MM.1S (cell line): ENCODE data around the gene CAST.
A peak's percentile ranks its signal among the peaks of the same experiment; 100 is the strongest.

Experiments used
- DNase-seq: peaks from one replicate; pipeline ENCODE4 v3.0.0-alpha.2; 2015
- H2AFZ ChIP-seq: fragments of 300-600 bp; sonication (generic); 2 replicates; pipeline ENCODE4 v1.6.0; 2016; ENCODE audit warnings: antibody characterized with exemption, low read length
- H3F3A ChIP-seq: fragments of 300-600 bp; sonication (generic); 2 replicates; pipeline ENCODE4 v1.6.1; 2016; ENCODE audit warnings: mild to moderate bottlenecking, antibody characterized with exemption, low read length, moderate library complexity, mixed read lengths; ENCODE audit not compliant: insufficient read depth
- H3K27ac ChIP-seq: fragments of 300-600 bp; sonication (generic); 2 replicates; pipeline ENCODE4 v1.5.1; 2016; ENCODE audit warnings: mild to moderate bottlenecking, low read length
- H3K27me3 ChIP-seq: fragments of 300-600 bp; sonication (generic); replicated peaks from 2 replicates; pipeline ENCODE4 v1.6.0; 2016; ENCODE audit warnings: low read length; ENCODE audit not compliant: insufficient read depth
- H3K36me3 ChIP-seq: fragments of 300-600 bp; sonication (generic); replicated peaks from 2 replicates; pipeline ENCODE4 v1.6.1; 2016; ENCODE audit warnings: mild to moderate bottlenecking, low read length, mixed read lengths; ENCODE audit not compliant: insufficient read depth
- H3K4me1 ChIP-seq: fragments of 300-600 bp; sonication (generic); 2 replicates; pipeline ENCODE4 v1.6.1; 2016; ENCODE audit warnings: low read length, mixed read lengths
- H3K4me2 ChIP-seq: fragments of 300-600 bp; sonication (generic); 2 replicates; pipeline ENCODE4 v1.6.0; 2016; ENCODE audit warnings: low read depth, low read length
- H3K4me3 ChIP-seq: fragments of 300-600 bp; sonication (generic); 2 replicates; pipeline ENCODE4 v1.5.1; 2016; ENCODE audit warnings: low read length, mixed read lengths
- H3K79me2 ChIP-seq: fragments of 300-600 bp; sonication (generic); 2 replicates; pipeline ENCODE4 v1.6.1; 2016; ENCODE audit warnings: mixed run types, low read length, mixed read lengths
- H3K9ac ChIP-seq: fragments of 300-600 bp; sonication (generic); 2 replicates; pipeline ENCODE4 v1.6.1; 2016; ENCODE audit warnings: low read length, mixed read lengths
- H3K9me2 ChIP-seq: fragments of 300-600 bp; sonication (generic); replicated peaks from 2 replicates; pipeline ENCODE4 v1.6.1; 2016; ENCODE audit warnings: mild to moderate bottlenecking, low read length, mixed read lengths; ENCODE audit not compliant: insufficient read depth
- H3K9me3 ChIP-seq: fragments of 300-600 bp; sonication (generic); replicated peaks from 2 replicates; pipeline ENCODE4 v1.6.1; 2016; ENCODE audit warnings: mild to moderate bottlenecking, low read length, mixed read lengths; ENCODE audit not compliant: insufficient read depth
- H4K20me1 ChIP-seq: fragments of 300-600 bp; sonication (generic); 2 replicates; pipeline ENCODE4 v1.6.1; 2016; ENCODE audit warnings: mild to moderate bottlenecking, low read length, moderate library complexity, mixed read lengths; ENCODE audit not compliant: insufficient read depth
- EZH2 ChIP-seq: fragments of 300-600 bp; sonication (generic); optimal IDR thresholded peaks from 2 replicates; pipeline ENCODE3; 2017; ENCODE audit warnings: low read depth, mild to moderate bottlenecking, antibody characterized with exemption, low read length, mixed read lengths
- EZH2phosphoT487 ChIP-seq: fragments of 300-600 bp; sonication (generic); IDR thresholded peaks from 2 replicates; pipeline ENCODE4 v1.6.1; 2018; ENCODE audit warnings: antibody characterized with exemption, low read length
- TF ChIP-seq, protein P1 (sequence below): fragments of 300-600 bp; sonication (generic); IDR thresholded peaks from 2 replicates; pipeline ENCODE4 v1.5.1; 2016; ENCODE audit warnings: antibody characterized with exemption, low read length, mixed read lengths

The CAST gene

DNA sequence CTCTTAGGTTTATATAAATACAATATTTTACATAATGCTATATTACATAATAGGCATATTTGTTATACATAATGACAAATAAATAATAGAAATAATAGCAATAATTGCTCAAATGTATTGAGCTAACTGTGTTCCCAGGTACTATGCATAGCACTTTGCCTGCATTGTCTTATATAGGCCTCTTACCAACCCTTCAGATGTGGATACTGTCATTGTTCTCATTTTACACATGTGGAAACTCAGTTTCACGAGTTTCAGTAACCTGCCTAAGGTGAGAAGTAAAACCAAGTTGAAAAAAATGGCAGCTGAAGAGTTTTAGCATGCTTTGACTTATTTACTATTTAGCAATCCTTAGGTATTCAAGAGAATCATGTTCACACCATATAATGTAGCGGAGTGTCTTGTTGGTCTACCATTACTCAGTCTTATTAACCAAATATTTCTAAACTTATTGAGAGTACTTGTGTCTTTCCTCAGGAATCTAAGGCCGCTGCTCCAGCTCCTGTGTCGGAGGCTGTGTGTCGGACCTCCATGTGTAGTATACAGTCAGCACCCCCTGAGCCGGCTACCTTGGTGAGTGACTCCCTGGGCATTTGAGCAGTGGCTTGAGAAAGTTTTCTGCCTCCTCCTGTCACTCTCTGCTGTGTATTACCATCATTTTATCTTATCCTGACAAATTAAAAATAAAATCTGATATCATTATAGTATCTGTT lies 88.1 kb downstream of the CAST start:
- Histone ChIP-seq H3K4me2 (no peak overlapping the region), H3K79me2 (no peaks in the 10 kb centered on the region), H3K9me3 (no peaks in the 10 kb centered on the region), H3K27me3 (no peaks in the 10 kb centered on the region), H3K9ac (no peak overlapping the region), H3K4me3 (no peak overlapping the region), H3K36me3 (no peaks in the 10 kb centered on the region), H3F3A (peaks cover 12% of the 10 kb centered on the region), H4K20me1 (no peaks in the 10 kb centered on the region), H2AFZ (no peak overlapping the region), H3K27ac (no peak overlapping the region), H3K4me1 (peaks cover 21% of the 10 kb centered on the region), H3K9me2 (no peaks in the 10 kb centered on the region)
- no peak for TF ChIP-seq EZH2phosphoT487
- no peak for TF ChIP-seq EZH2
- TF ChIP-seq, protein P1, sequence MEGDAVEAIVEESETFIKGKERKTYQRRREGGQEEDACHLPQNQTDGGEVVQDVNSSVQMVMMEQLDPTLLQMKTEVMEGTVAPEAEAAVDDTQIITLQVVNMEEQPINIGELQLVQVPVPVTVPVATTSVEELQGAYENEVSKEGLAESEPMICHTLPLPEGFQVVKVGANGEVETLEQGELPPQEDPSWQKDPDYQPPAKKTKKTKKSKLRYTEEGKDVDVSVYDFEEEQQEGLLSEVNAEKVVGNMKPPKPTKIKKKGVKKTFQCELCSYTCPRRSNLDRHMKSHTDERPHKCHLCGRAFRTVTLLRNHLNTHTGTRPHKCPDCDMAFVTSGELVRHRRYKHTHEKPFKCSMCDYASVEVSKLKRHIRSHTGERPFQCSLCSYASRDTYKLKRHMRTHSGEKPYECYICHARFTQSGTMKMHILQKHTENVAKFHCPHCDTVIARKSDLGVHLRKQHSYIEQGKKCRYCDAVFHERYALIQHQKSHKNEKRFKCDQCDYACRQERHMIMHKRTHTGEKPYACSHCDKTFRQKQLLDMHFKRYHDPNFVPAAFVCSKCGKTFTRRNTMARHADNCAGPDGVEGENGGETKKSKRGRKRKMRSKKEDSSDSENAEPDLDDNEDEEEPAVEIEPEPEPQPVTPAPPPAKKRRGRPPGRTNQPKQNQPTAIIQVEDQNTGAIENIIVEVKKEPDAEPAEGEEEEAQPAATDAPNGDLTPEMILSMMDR, result no peak
- DNase-seq, result no peak

DNA sequence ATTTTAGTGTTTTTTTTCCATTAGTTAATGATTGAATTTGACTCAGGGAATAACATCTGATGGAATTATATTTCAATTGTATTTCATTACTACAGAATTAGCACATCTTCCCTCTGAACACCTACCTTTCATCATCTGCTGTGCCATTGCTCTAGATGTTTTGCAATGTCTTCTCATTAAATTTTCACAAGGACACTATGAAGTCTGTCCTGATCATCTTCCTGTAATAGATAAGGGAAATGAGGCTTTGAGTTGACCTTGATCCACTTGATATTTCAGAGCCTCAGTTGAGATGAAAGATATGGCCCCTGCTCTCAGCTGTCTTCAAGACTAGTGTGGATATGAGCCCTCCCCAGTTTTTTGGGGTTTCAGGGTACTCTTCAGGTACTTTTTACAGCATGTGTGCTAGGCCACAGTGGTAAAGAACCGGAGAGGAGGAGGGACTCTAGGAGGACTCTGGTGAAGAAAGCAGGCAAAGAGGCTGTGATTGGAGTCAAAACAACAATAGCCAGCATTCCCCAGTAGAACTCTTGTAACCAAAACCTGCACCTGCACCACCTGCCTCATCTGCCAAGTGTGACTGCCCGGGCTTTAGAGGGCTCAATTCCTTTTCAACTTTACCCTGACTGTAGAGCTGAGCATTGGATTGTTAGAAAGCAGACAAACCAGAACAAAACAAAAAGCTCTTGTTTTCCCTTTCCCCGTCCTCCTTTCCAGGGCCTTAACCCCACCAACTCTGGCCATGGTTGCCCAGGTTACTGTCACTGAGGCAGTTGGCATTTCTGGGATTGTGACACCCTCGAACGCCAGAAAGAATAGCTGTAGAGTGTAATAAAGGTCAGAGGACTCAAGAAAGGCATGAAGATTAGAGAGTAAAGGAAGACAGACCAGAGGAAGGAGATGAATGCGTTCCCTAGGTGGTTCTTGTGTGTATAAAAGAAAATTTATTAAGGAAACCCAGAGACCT lies 89.3 kb downstream of the CAST start:
- H3K79me2 ChIP-seq, result no peaks in the 10 kb centered on the region
- no peaks in the 10 kb centered on the region for H3K36me3 ChIP-seq
- H3K4me2 ChIP-seq, result peak overlapping the region; percentile 19; the same call in 1 of the 2 replicates
- TF ChIP-seq EZH2 (no peak), EZH2phosphoT487 (no peak)
- TF ChIP-seq, protein P1, result no peak
- peaks cover 21% of the 10 kb centered on the region for H3K4me1 ChIP-seq
- no peak overlapping the region for H3K4me3 ChIP-seq
- no peak overlapping the region for H3K9ac ChIP-seq
- H3F3A ChIP-seq, result peaks cover 12% of the 10 kb centered on the region
- no peak overlapping the region for H2AFZ ChIP-seq
- H3K27ac ChIP-seq, result peak overlapping the region; percentile 56; the same call in 1 of the 2 replicates
- DNase-seq, result peak; percentile 78
- H3K9me2 ChIP-seq, result no peaks in the 10 kb centered on the region
- no peaks in the 10 kb centered on the region for H4K20me1 ChIP-seq
- H3K27me3 ChIP-seq, result no peaks in the 10 kb centered on the region
- no peaks in the 10 kb centered on the region for H3K9me3 ChIP-seq

DNA sequence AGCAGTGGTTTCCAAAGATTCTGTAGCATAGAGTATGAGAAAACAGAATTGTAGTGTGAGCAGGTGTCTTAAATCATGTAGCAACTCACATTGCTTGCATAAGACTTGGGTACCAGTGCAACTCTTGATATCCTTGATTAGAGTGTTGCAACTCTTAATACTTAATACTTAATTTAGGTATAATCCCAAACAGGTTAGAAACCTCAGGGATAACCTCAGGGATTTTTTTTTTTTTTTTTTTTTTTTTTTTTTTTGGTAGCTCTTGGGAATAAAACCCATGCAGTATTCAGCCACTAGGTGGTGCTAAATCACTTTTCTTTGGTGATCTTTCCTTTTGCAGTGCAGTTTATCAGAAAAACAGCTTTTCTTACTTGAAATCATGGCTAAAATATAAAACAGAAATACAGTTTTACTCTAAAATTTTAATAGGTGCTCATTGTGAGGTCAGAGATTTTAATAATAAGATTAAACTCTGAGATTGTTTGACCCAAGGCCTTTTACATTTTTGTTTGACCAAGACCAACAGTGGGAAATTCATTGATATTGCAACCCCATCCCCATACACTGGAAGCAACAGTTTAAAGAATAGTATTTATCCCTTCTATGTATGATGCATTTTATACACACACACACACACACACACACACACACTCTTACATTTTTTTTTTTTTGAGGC lies 90.3 kb downstream of the CAST start:
- Histone ChIP-seq H3K79me2 (no peaks in the 10 kb centered on the region), H3K36me3 (no peaks in the 10 kb centered on the region), H3K4me1 (peaks cover 21% of the 10 kb centered on the region), H3K27ac (peak overlapping the region; percentile 56; the same call in 1 of the 2 replicates), H3K9me3 (no peaks in the 10 kb centered on the region), H3K9me2 (no peaks in the 10 kb centered on the region), H3K27me3 (no peaks in the 10 kb centered on the region), H2AFZ (no peak overlapping the region), H4K20me1 (no peaks in the 10 kb centered on the region), H3F3A (peaks cover 12% of the 10 kb centered on the region), H3K9ac (no peak overlapping the region), H3K4me2 (peak overlapping the region; percentile 19; the same call in 1 of the 2 replicates), H3K4me3 (no peak overlapping the region)
- TF ChIP-seq, protein P1, result peak; percentile 61
- no peak for TF ChIP-seq EZH2
- DNase-seq, result peak; percentile 66
